ENCODE results near the gene CCDC60. TPM values are rescaled to one million over a fixed set of nuclear protein-coding genes. Genes with fewer than 3 reads are reported as not detected.

Gene CCDC60
- total RNA-seq, 4 donors from 2014 or later = not detected

DNA sequence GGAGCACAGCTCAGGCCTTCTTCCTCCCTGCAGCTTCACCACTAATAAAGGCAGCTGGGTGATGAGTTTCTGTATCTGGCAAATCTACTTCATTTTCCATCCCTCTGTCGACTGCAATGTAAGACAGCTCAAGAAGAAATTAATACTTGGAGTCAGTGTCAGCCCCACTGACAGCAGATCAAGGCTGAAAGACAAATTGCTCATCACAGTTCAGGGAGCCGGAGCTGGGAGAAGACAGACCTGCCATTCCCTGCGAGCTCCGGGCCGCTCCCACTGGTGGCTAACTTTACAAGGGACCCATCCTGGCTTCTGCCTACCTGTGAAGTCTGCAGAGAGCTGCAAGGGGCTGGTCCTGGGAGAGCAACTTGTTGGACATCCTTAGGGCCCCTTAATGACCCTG, 49.8 kb downstream of the CCDC60 start:
- TF ChIP-seq, protein P1, sequence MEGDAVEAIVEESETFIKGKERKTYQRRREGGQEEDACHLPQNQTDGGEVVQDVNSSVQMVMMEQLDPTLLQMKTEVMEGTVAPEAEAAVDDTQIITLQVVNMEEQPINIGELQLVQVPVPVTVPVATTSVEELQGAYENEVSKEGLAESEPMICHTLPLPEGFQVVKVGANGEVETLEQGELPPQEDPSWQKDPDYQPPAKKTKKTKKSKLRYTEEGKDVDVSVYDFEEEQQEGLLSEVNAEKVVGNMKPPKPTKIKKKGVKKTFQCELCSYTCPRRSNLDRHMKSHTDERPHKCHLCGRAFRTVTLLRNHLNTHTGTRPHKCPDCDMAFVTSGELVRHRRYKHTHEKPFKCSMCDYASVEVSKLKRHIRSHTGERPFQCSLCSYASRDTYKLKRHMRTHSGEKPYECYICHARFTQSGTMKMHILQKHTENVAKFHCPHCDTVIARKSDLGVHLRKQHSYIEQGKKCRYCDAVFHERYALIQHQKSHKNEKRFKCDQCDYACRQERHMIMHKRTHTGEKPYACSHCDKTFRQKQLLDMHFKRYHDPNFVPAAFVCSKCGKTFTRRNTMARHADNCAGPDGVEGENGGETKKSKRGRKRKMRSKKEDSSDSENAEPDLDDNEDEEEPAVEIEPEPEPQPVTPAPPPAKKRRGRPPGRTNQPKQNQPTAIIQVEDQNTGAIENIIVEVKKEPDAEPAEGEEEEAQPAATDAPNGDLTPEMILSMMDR (IDR thresholded peaks at IDR 0.05; ENCODE audit: low read depth) = no peak

DNA sequence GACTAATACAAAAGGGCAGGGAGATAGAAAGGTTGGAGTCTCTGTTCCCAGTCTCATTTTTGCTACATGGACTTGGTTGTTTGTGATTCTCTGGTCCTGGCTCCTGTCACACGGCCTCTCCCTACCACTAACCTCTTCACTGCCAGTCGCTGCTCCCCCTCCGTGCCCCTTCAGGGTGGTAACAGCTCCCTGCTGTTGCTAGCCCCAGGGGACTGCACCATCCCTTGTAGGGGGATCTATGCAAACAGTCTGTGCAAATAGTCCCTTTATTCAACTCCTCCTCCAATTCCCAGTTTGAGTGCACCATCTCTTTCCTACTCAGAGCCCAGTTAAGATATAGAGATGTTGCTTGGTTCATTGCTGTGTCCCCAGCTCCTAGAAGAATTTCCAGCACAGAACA, 51.1 kb downstream of the CCDC60 start:
- TF ChIP-seq, protein P1 (IDR thresholded peaks at IDR 0.05; ENCODE audit: low read depth) = no peak

DNA sequence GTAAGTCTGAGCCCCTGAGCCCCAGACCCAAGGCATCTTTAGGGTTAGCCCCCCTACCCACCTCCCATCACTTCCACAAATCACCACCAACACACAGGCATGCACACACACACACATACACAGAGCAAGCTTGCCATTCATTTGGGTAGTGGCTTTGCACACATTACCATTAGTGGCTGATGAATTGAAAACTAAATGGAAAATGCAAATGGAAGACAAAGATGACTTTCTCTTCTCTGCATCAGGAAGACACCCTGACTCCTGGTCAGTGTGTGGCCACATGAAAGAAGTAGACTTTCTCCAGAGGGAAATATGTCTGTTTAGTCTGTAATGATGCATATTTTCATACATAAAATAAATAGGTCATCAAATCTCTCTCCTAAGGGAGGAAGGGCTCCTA, 55.2 kb downstream of the CCDC60 start:
- TF ChIP-seq, protein P1 (IDR thresholded peaks at IDR 0.05; ENCODE audit: low read depth) = no peak

DNA sequence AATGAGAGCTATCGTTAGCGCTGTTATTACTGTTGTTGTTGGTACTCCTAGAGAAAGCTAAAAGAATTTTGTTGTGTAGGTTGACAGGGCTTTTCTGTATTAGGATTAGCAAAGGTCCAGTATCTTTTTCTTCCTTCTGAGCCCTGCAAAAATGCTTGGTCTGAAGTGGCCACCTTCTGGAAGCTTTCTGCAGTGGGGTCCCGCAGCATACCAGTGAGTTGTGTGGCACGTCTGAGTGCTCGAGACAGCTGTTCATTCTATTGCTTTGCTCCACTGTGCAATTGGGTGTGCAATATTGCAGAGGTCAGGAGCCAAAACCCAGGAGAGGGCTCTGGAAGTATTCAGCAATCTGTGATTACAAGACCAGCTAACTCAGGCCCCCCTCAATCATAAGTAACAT, 57.1 kb downstream of the CCDC60 start:
- TF ChIP-seq, protein P1 (IDR thresholded peaks at IDR 0.05; ENCODE audit: low read depth) = no peak

DNA sequence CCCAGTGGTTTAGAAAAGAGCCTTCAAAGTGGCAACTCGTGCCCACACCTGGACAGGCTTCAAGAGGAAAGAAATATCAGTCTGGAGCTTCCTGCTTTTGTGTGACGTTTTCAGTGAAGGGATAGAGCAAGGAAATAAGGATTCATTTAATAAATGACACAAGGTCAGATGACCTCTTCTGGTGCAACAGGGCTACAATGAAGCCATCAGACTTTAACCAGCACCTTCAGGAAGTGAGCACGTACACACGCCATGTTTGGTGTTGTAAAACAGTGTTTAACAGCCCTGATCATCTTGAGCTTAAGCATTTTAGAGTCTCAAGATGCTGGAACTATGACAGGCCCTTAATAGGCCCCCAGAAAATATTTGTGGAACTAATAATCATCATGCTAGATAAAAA, 59.1 kb downstream of the CCDC60 start:
- TF ChIP-seq, protein P1 (IDR thresholded peaks at IDR 0.05; ENCODE audit: low read depth) = no peak

DNA sequence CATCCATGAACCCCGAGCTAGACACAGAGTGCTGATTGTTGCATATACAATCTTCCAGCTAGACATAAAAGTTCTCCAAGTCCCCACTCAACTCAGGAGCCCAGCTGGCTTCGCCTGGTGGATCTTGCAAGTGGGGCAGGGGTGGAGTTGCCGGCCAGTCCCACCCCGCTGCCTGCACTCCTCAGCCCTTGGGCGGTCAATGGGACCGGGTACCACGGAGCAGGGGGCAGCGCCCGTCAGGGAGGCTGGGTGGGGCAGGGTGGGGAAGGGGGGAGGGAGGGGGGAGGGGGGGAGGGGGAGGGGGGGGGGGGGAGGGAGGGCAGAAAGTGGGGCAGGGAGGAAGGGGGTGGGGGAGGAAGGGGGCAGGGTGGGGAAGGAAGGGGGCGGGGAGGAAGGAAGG, 63.0 kb downstream of the CCDC60 start:
- TF ChIP-seq, protein P1 (IDR thresholded peaks at IDR 0.05; ENCODE audit: low read depth) = no peak

DNA sequence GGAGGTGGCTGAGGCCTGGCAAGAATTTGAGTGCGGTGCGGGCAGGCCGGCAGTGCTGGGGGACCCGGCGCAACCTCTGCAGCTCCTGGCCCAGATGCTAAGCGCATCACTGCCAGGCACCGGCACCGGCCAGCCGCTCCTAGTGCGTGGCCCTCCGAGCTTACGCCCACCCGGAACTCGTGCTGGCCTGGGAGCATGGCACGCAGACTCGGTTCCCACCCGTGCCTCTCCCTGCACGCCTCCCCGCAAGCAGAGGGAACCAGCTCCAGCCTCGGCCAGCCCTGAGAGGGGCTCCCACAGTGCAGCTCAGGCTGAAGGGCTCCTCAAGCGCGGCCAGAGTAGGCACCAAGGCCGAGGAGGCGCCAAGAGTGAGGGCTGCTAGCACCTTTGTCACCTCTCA, 63.7 kb downstream of the CCDC60 start:
- TF ChIP-seq, protein P1 (IDR thresholded peaks at IDR 0.05; ENCODE audit: low read depth) = no peak
